Measurements from ENCODE around the gene KIAA1143.

- TF ChIP-seq CTCF (IDR thresholded peaks at IDR 0.05) (no peak), POLR2A (IDR thresholded peaks at IDR 0.05) (no peak)
These were observed 26.7 kb downstream of the KIAA1143 start for GRCh38 chr3:44734646-44735168.

Measured in body of pancreas (tissue), 4 donors.